ENCODE data around the gene PAQR8.

DNA sequence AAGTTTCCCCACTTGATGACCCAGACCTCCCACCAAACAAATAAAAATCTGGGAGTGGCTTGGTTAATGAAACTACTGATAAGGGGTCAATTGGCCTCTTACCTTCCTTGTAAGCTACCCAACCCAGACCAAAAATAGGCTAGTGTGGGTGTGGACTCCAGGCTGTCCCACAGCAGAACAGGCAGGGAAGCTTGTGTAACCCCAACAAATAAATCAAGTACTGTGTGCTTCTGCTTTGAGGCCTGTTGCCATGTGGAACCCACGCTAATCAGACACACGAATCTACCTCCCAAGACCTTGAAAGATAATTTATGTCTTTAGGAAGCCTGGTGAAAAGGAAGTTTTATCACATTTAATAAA, 33.7 kb upstream of the PAQR8 start:
- TF ChIP-seq, protein P1, sequence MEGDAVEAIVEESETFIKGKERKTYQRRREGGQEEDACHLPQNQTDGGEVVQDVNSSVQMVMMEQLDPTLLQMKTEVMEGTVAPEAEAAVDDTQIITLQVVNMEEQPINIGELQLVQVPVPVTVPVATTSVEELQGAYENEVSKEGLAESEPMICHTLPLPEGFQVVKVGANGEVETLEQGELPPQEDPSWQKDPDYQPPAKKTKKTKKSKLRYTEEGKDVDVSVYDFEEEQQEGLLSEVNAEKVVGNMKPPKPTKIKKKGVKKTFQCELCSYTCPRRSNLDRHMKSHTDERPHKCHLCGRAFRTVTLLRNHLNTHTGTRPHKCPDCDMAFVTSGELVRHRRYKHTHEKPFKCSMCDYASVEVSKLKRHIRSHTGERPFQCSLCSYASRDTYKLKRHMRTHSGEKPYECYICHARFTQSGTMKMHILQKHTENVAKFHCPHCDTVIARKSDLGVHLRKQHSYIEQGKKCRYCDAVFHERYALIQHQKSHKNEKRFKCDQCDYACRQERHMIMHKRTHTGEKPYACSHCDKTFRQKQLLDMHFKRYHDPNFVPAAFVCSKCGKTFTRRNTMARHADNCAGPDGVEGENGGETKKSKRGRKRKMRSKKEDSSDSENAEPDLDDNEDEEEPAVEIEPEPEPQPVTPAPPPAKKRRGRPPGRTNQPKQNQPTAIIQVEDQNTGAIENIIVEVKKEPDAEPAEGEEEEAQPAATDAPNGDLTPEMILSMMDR (IDR thresholded peaks at IDR 0.05) = no peak
- no peak for TF ChIP-seq EZH2 (IDR thresholded peaks at IDR 0.05; ENCODE audit: borderline replicate concordance, insufficient read depth, low read depth, low read length, poor library complexity, severe bottlenecking)
